Liver (tissue), 9 donors: ENCODE data around the gene SDC1. TPM values are rescaled to one million over a fixed set of nuclear protein-coding genes. Genes with fewer than 3 reads are reported as not detected.

ENCODE experiments used
- DNase-seq: peaks from one replicate; pipeline ENCODE4 v3.0.0-alpha.2; 2017; ENCODE audit warnings: low spot score
- H3K27ac ChIP-seq, 2 donors: one replicate each; pipeline ENCODE4 v1.7.0; 2013; ENCODE audit warnings: inconsistent platforms in 2 of 2, low read length in 2 of 2, control low read depth in 1 of 2, low read depth in 1 of 2, mild to moderate bottlenecking in 1 of 2
- H3K27me3 ChIP-seq, 4 donors: one replicate each; pipeline versions ENCODE4 v1.6.1 to v1.7.0; 2013; ENCODE audit warnings: low read length in 3 of 4, inconsistent platforms in 1 of 4, mild to moderate bottlenecking in 1 of 4, moderate library complexity in 1 of 4; ENCODE audit not compliant: control insufficient read depth in 4 of 4, insufficient read depth in 4 of 4
- H3K36me3 ChIP-seq, 4 donors: one replicate each; pipeline versions ENCODE4 v1.6.1 to v1.7.0; 2013; ENCODE audit warnings: low read length in 3 of 4, mild to moderate bottlenecking in 3 of 4, low read depth in 1 of 4, moderate library complexity in 1 of 4; ENCODE audit not compliant: control insufficient read depth in 4 of 4, insufficient read depth in 3 of 4
- H3K4me1 ChIP-seq, 4 donors: one replicate each; pipeline versions ENCODE4 v1.6.1 to v1.7.0; 2013; ENCODE audit warnings: low read length in 3 of 4, mild to moderate bottlenecking in 3 of 4, moderate library complexity in 1 of 4; ENCODE audit not compliant: control insufficient read depth in 4 of 4, insufficient read depth in 4 of 4
- H3K4me3 ChIP-seq, 3 donors: one replicate each; pipeline versions ENCODE4 v1.6.1 to v1.7.0; 2013; ENCODE audit warnings: low read length in 3 of 3, control low read depth in 1 of 3, low read depth in 1 of 3, mild to moderate bottlenecking in 1 of 3
- H3K9ac ChIP-seq, 2 donors: one replicate each; pipeline ENCODE4 v1.7.0; 2013; ENCODE audit warnings: low read length in 2 of 2, mild to moderate bottlenecking in 2 of 2, moderate library complexity in 2 of 2, control low read depth in 1 of 2, low read depth in 1 of 2
- H3K9me3 ChIP-seq, 4 donors: one replicate each; pipeline versions ENCODE4 v1.6.1 to v1.7.0; 2013; ENCODE audit warnings: low read length in 3 of 4; ENCODE audit not compliant: control insufficient read depth in 4 of 4
- ATF3 ChIP-seq: IDR thresholded peaks from 2 replicates; pipeline ENCODE4 v1.6.1; 2016; ENCODE audit warnings: antibody characterized with exemption
- CTCF ChIP-seq: fragments of 150-350 bp; IDR thresholded peaks from 2 replicates; pipeline ENCODE4 v1.5.1; 2017; ENCODE audit warnings: improper control_type of control experiment, low read depth, low read length; ENCODE audit not compliant: missing input control
- EGR1 ChIP-seq, 2 donors: IDR thresholded peaks; 2 replicates each; pipeline ENCODE4 v1.6.1; 2016 to 2018; ENCODE audit warnings: antibody characterized with exemption in 2 of 2, low read depth in 2 of 2
- FOXA1 ChIP-seq: IDR thresholded peaks from 2 replicates; pipeline ENCODE4 v1.6.1; 2016; ENCODE audit warnings: antibody characterized with exemption
- FOXA2 ChIP-seq: IDR thresholded peaks from 2 replicates; pipeline ENCODE4 v1.6.1; 2016; ENCODE audit warnings: antibody characterized with exemption
- GABPA ChIP-seq, 2 donors: IDR thresholded peaks in 1 of 2; conservative IDR thresholded peaks in 1 of 2; 2 replicates each; pipeline ENCODE4 v1.6.1; 2016; ENCODE audit warnings: antibody characterized with exemption in 2 of 2, mild to moderate bottlenecking in 1 of 2, moderate library complexity in 1 of 2
- HNF4A ChIP-seq, 2 donors: conservative IDR thresholded peaks; 2 replicates each; pipeline ENCODE4 v1.6.1; 2016; ENCODE audit warnings: antibody characterized with exemption in 2 of 2, mild to moderate bottlenecking in 2 of 2
- HNF4G ChIP-seq: IDR thresholded peaks from 2 replicates; pipeline ENCODE4 v1.6.1; 2016; ENCODE audit warnings: antibody characterized with exemption
- JUND ChIP-seq, 2 donors: IDR thresholded peaks; 2 replicates each; pipeline ENCODE4 v1.6.1; 2016; ENCODE audit warnings: antibody characterized with exemption in 2 of 2
- MAX ChIP-seq: IDR thresholded peaks from 2 replicates; pipeline ENCODE4 v1.6.1; 2016; ENCODE audit warnings: antibody characterized with exemption
- NR2F2 ChIP-seq: IDR thresholded peaks from 2 replicates; pipeline ENCODE4 v1.6.1; 2016; ENCODE audit warnings: antibody characterized with exemption
- REST ChIP-seq: IDR thresholded peaks from 2 replicates; pipeline ENCODE4 v1.6.1; 2016; ENCODE audit warnings: antibody characterized with exemption, mild to moderate bottlenecking
- RXRA ChIP-seq, 2 donors: IDR thresholded peaks; 2 replicates each; pipeline ENCODE4 v1.6.1; 2017 to 2018; ENCODE audit warnings: antibody characterized with exemption in 2 of 2, mild to moderate bottlenecking in 1 of 2
- SP1 ChIP-seq: IDR thresholded peaks from 2 replicates; pipeline ENCODE4 v1.6.1; 2018; ENCODE audit warnings: antibody characterized with exemption, mild to moderate bottlenecking
- TAF1 ChIP-seq: conservative IDR thresholded peaks from 2 replicates; pipeline ENCODE4 v1.6.1; 2016; ENCODE audit warnings: antibody characterized with exemption, mild to moderate bottlenecking
- ZBTB33 ChIP-seq: IDR thresholded peaks from 2 replicates; pipeline ENCODE4 v1.6.1; 2016; ENCODE audit warnings: antibody characterized with exemption
- WGBS: extraction: QIAGEN DNeasy Blood & Tissue Kit; methylation state at CpG from one replicate; pipeline ENCODE4 v1.1.7; 2013; 5-methylcytosine and 5-hydroxymethylcytosine counted together
- polyA plus RNA-seq, 2 donors: library from polyadenylated mRNA; stranded (reverse) in 1 of 2; unstranded in 1 of 2; fragments of 200-250 nt in 1 of 2; fragments of >200 nt in 1 of 2; fragmentation: Nextera tagmentation in 1 of 2; extraction: Ambion mirVana in 1 of 2; gene quantifications; one replicate each; pipeline versions ENCODE4 v1.2.1 to v1.2.3, GENCODE V29; 2013 to 2015
- total RNA-seq, 2 donors: library from RNA; depleted of rRNA; stranded (reverse); fragments of >200 nt; gene quantifications; one replicate each; pipeline ENCODE4 v1.2.3, GENCODE V29; 2014
- donor health status: healthy.
- donor health status: healthy.
- donor health status: healthy.
- donor health status: healthy.
- donor health status: healthy.

SDC1 gene
- total and polyA plus RNA-seq, 4 donors: 99.6 to 363 (median 196) TPM

GRCh38 chr2:20157193-20157891, 67.6 kb downstream of the SDC1 start:
- no peak for DNase-seq
- WGBS: 29% methylated on average over 8 of the region's 8 CpGs
- Histone ChIP-seq H3K27me3 (no peaks in the 10 kb centered on the region), H3K9ac (no peak overlapping the region), H3K9me3 (no peaks in the 10 kb centered on the region), H3K4me3 (no peak overlapping the region), H3K4me1 (peaks cover 2 to 11% (median 9%) of the 10 kb centered on the region in 4 donors), H3K36me3 (no peaks in the 10 kb centered on the region), H3K27ac (peak overlapping the region in 1 of 2 donors; percentile 55)
- no peak for TF ChIP-seq NR2F2
- TF ChIP-seq FOXA2: no peak
- no peak for TF ChIP-seq CTCF
- no peak for TF ChIP-seq JUND (IDR thresholded peaks at IDR 0.05)
- TF ChIP-seq HNF4G: no peak
- TF ChIP-seq GABPA (IDR thresholded peaks at IDR 0.05 in 1 of 2, conservative IDR thresholded peaks at IDR 0.05 in 1 of 2): no peak
- TF ChIP-seq FOXA1: no peak
- peak; percentile 57 to 84 for TF ChIP-seq HNF4A (conservative IDR thresholded peaks at IDR 0.05)
- peak; percentile 41 for TF ChIP-seq SP1
- peak; percentile 53 to 81 for TF ChIP-seq RXRA (IDR thresholded peaks at IDR 0.05)

- 69% methylated on average over 3 of the region's 3 CpGs for WGBS
These were observed 68.1 kb downstream of the SDC1 start for GRCh38 chr2:20156836-20157192.

GRCh38 chr2:20156076-20156759, 68.7 kb downstream of the SDC1 start:
- DNase-seq: no peak
- no peaks in the 10 kb centered on the region for H3K9me3 ChIP-seq
- H3K4me3 ChIP-seq: no peak overlapping the region
- H3K27me3 ChIP-seq: no peaks in the 10 kb centered on the region
- H3K4me1 ChIP-seq: peaks cover 2 to 11% (median 9%) of the 10 kb centered on the region in 4 donors
- no peaks in the 10 kb centered on the region for H3K36me3 ChIP-seq
- TF ChIP-seq MAX (no peak), GABPA (IDR thresholded peaks at IDR 0.05 in 1 of 2, conservative IDR thresholded peaks at IDR 0.05 in 1 of 2) (no peak), HNF4G (no peak), JUND (IDR thresholded peaks at IDR 0.05) (no peak), NR2F2 (no peak), FOXA2 (no peak), ZBTB33 (no peak), RXRA (IDR thresholded peaks at IDR 0.05) (no peak), FOXA1 (no peak), REST (no peak), EGR1 (IDR thresholded peaks at IDR 0.05; ENCODE audit: low read depth in 2 of 2) (no peak), ATF3 (no peak)
- WGBS: 94% methylated on average over 3 of the region's 3 CpGs
- H3K9ac ChIP-seq: no peak overlapping the region
- H3K27ac ChIP-seq: no peak overlapping the region

More at GRCh38 chr2:20156836-20157192, 68.1 kb downstream of the SDC1 start:
- Histone ChIP-seq H3K9me3 (no peaks in the 10 kb centered on the region), H3K9ac (peak overlapping the region in 1 of 2 donors; percentile 38), H3K4me3 (no peak overlapping the region), H3K27ac (peak overlapping the region in 1 of 2 donors; percentile 55), H3K36me3 (no peaks in the 10 kb centered on the region), H3K27me3 (no peaks in the 10 kb centered on the region), H3K4me1 (peaks cover 2 to 11% (median 9%) of the 10 kb centered on the region in 4 donors)
- TF ChIP-seq SP1 (no peak), MAX (no peak), FOXA1 (no peak), RXRA (IDR thresholded peaks at IDR 0.05) (no peak), TAF1 (no peak)
- DNase-seq: no peak
